HG02943 (cell line): Measurements from ENCODE around the gene NME4.
"Not testable (repeated sequence)": the region's sequence is repeated elsewhere in the genome, so short reads cannot be mapped to it uniquely, and the experiment has no call there.

Experiments used
- ATAC-seq: cut with Tn5 transposase; IDR thresholded peaks from one replicate; pipeline ENCODE4 v1.9.1; 2021; ENCODE audit warnings: mild to moderate bottlenecking, low read depth, moderate library complexity; ENCODE audit not compliant: unreplicated experiment

The NME4 gene

DNA sequence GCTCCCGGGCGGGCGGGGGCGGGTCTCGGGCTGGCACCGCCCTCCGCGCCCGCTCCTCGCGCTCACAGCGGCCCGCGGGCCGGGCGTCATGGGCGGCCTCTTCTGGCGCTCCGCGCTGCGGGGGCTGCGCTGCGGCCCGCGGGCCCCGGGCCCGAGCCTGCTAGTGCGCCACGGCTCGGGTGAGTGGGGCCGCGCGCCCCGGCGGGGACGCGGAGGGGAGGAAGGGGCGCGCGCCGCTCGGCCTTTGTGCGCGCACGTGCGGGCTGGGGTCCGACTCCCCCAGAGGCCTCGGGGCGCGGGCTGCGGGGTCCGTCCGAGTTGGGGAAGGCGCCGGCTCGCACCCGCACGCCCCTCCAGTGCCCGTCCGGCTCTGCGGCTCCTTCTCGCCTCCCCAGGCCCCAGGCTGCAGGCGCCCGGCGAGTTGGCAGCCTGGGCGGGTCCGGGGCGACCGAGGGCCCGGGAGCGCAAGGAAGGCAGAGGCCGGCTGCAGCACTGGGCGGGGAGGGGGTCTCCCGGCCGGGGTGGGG, at the start of gene NME4:
Gene NME4 (plus strand): TSS at position 65 of the 527 bp plus-strand sequence. CDS start 24 bp downstream, at position 89.
- no peak for ATAC-seq

DNA sequence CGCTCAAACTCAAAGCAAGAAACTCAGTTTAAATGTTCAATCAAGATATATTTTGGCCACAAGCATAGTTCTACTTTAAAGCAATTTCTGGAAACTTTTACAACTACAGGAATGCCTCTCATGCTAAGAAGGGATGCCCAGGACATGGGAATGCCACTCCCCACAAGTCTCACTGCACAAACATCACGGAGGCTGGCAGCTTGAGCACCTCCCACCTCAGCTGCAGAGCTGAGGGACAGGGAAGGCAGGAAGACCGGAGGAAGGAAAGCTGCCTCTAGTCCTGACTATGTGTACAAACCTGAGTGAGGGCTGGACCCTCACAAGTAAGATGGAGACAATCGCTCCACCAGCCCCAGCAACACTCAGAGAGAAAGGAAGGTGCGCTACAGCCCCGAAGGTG, 49.8 kb upstream of the NME4 start:
- no peak for ATAC-seq

DNA sequence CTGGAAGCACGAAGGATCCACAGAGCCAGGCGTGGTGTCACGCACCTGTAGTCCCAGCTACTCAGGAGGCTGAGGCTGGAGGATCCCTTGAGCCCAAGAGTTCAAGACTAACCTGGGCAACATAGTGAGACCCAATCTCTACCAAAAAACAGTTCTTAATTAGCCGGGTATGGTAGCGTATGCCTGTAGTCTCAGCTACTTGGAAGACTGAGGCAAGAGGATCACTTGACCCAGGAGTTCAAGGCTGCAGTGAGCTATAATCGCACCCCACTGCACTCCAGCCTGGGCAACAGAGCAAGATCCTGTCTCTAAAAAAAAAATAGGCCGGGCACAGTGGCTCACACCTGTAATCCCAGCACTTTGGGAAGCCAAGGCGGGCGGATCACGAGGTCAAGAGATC, 48.5 kb upstream of the NME4 start:
- not testable (repeated sequence) for ATAC-seq

DNA sequence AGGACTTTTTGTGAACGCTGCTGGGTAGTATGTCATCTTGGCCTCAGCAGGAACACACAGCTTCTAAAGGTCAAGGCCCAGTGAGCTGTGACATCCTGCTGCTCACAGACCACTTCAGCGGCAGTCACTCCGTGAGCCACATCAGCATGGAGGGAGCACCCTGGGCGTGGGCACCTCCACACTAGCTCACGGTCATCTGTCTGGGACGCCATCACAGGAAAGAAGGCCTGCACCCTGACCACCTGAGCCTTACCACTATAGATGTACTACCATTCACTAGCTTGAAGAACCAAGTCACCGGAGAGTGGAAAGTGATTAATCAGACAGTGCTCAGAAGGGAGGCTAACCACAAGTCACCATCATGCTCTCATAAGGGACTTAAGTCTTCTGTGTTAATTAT, 47.8 kb upstream of the NME4 start:
- no peak for ATAC-seq

DNA sequence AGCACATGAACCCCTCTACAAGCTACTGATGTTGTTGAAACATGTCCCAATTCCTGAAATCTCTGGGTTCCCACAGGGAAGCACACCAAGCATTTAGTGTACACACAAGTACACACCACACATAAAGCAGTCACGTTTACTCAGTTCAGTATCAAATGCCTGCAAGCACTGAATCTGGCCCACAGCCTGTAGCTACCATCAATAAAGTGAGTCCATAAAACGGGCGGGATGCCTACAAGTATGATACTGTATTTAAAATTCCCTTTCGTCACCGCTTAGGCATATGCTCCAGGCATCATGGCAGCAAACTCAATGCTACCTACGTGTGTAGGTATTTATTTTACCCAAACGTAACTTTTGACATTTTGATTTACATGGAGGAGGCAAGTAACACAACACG, 46.8 kb upstream of the NME4 start:
- ATAC-seq, result no peak

DNA sequence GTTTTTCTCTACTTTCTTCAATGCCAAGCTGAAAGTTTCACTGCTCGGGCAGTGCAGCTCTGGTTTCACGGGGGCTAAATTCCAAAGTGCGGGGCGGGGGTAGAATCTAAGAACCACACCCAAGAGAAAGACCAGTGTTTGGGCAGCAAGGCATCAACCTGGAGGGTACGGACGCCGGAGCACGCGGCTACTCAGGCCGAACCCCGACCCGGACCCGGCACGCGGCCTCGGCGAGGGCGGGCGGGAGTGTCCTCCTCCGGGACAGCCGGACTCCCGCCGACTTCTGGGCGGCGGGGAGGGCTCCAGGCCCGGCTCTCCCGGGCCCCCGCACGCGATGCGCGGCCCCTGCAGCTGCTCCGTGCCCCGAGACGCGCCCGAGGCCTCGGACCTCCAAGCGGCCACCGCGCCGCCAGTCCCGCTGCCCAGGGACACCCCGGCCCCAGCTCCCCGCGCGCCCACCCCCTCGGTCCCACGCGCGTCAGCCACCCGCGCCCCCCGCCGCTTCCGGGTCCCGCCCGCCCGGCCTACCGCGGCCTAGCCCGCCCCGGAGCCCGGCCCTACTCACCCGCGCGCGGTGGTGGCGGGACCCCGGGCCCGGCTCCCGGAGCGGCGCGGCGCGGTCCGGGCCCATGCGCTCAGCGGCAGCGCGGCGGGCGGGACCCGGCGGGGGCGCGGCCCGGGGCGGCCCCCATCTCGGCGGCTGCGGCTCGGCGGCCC, 45.0 kb upstream of the NME4 start:
- peak; percentile 8 for ATAC-seq

DNA sequence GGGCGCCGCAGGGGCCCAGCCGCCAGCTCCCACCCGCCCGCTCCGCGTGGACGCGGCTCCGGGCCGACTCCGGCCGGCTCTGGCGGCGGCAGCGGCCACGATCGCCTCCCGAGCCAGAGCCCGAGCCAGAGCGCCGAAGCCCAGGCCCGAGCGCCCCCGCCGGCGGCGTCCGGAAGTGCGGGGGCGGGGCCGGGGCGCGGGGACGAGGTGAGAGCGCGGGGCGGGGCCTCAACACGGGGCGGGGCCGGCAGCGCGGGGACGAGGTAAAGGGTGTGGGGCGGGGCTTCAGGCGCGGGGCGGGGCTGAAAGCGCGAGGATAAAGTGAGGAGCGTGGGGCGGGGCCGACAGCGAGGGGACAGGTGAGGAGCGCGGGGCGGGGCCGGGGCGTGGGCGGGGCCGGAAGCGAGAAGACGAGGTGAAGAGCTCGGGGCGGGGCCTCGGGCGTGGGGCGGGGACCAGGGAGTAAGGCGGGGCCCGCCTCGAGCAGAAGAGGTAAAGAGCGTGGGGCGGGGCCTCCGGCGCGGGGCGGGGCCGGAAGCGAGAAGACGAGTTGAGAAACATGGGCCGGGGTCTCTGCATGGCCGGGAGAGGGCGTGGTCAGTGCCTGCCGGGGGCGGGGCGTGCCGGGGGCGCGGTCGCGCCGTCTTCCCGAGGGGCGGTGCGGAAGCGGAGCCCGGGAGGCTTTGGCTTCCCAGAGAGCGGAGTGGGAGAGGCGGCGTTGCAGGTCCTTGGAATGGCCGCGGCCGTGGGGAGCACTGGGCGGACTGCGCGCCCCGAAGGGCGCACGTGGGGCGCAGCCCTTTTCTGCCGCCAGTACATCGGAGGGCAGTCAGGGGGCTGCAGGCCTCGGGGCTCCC, 44.2 kb upstream of the NME4 start, which contains the start of gene AXIN1:
Gene AXIN1 (minus strand): TSS at position 177 of the 857 bp plus-strand sequence. CDS start 5,698 bp downstream, outside the sequence.
- peak; percentile 51 for ATAC-seq

DNA sequence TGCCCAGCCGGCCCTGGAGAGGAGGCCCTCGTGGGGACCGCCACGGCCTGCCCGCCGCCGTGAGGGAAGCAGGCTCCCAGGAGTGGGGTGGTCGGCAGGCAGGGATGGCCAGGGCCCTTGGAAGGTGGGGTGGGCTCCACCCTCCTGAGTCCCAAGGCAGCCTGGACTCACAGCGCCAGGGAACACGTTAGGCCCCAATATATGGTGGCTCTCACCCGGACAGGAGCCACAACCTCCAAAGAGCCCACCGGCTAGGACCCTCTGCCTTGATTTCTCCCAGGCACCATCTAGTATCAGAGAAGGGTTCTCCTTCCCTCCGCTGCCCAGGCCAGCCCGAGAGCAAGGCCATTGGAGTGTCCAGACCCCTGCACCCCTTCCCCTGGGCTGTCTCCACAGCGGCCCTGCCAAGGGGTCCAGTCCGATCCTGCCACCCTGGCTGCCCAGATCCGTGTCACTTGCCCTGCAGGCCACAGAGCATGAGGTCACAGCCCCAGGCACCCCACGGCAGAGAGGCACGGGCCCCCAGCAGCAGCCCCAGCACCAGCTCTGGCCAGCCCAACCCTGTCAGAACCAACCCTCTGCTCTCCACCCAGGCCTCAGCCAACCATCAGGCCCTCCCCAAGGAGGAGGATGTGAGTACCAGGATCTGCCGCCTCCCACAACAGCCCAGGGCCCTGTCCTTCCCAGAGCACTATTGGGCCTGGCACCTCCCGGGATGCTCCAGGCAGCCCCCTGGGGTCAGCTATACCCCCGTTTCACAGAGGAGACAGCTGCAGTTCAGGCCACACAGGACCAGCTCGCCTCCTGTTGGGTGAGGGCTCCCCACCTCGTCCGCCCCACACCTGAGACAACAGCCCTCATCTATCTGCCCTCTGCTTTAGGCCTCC, 43.4 kb upstream of the NME4 start:
- ATAC-seq, result no peak

DNA sequence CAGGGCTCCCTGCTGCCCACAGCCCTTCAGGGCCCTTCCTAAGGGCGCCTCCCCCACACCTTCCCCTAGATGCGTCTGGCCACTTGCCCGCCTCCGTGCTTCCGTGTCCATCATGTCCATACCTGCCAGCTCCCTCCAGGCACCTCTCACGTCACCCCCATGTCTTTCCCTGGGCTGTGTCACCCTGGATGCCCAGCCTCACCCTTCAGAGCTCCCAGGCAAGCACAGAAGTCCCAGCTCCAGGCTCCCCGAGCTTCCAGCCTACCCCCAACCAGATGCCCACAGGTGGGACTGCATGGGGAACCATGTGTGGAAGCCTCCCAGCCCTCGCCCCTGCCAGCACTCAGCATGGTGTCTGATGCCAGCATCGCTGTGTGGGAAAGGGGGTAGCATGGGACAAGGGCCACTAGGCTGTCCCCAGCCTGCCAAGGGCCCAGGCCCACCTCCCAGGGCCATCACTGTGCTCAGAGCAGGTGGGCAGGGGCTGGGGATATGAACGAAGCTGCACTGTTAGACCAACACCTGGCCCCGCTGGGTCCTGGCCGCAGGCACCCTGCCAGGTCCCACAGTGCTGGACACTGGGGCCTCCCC, 42.6 kb upstream of the NME4 start:
- ATAC-seq, result no peak

DNA sequence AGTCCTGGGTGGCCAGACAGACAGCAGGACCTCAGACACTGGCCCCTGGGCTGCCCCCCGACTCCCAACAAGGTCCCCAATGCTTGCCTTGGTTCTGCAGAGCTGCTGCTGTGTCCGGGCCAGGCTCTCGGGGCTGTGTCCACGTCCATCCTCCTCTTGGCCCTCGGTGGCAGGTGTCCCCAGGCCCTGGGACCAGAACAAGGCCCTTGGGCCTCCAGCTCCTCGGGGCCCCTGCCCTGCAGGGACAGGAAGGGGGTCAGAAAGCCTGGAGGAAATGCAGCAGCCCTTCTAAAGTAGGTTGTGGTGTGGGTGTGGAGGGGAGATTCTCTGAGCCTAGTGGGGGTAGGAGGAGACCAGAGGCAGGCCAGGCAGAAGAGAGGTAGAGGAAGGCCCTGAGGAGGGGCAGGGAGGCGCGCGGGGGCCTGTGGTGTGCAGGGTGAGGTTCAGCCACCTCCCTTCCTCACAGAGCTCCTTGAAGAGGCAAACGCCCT, 42.0 kb upstream of the NME4 start:
- ATAC-seq, result no peak

DNA sequence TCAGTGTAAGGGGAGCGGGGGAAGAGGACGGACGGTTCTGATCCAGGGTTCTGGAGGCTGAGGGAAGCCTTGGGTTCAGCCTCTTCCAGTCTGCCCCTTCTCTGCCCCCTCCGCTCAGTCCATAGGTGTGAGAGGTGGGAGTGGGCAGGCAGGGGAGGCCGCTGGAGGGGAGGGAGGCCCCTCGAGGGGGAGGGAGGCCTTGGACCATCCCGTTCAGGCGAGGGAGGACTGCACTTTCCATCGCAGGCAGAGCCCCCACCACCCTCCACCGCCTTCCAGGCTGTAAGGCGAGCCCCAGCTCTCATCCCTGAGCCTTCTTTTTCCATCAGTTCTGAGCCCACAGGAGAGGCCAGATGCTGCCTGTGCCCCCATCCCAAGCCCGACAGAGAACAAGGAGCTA, 40.3 kb upstream of the NME4 start:
- ATAC-seq, result no peak

DNA sequence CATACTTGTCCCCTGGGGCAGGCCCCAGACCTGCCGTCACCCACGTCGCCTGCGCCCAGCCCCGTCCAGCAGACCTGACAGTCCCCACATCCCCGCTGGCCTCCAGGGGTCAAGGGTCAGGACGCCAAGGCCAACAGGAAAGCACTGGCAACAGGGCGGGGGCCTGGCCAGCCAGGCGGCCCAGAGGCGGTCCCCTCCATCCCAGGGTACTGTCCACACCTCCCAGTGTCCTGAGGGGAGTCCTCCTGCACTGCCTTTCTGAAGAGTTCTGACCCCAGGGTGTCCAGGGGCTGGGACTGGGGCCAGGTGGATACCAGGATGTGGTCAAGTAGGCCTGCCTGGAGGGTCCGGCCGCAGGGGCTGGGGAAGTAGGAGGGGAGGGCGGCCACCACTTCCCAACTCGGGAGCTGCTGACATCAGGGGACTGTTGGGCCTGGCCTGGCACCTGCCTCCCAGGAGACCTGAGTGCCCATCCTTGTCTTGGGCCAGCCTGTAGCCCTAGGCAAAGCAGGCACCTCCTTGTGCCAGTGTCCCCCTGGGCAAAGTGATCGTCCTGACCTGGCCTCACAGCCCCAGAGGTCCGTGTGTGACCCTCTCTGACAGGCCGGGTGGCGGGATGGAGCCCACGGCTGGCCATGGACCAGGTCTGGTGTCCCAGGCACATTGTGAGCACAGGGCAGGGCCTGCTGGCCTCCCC, 37.8 kb upstream of the NME4 start:
- ATAC-seq, result no peak

DNA sequence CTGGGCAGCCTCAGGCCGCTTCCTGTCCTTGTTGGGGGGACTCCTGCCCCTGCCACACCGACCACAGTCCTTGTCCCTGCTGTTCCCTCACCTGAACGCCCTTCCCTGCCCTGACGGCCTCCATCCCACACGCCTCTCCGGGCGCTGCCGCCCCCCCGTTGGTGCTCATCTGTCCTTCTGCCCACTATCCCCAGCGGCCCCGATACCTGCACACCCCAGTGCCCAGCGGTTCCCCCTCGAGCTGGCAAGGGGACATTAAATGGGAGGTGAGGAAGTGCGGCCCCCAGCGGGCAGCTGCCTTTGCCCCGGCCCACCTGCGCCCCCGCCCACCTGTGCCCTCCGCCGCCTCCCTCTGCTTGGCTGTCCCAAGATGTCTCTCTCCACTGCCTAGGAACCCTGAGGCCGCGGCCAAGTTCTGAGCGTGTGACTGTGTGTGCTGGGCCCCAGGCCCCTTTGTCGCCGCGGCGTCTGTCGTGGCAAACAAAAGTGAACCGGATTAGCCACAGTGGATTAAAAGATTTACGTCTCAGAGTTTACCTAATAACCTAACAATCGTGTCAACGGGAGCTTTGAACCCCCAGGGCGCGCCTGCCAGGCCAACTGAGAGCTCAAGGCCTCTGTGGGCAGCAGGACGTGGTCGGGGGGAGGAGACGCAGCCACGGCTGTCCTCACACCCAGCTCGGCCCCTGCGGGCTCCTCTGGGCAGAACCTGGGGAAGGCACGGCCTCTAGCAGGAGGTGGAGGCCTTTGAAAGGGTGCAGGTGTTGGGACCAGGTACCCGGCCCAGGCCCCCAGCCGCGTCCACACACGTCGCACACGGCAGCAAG, 36.9 kb upstream of the NME4 start:
- no peak for ATAC-seq

DNA sequence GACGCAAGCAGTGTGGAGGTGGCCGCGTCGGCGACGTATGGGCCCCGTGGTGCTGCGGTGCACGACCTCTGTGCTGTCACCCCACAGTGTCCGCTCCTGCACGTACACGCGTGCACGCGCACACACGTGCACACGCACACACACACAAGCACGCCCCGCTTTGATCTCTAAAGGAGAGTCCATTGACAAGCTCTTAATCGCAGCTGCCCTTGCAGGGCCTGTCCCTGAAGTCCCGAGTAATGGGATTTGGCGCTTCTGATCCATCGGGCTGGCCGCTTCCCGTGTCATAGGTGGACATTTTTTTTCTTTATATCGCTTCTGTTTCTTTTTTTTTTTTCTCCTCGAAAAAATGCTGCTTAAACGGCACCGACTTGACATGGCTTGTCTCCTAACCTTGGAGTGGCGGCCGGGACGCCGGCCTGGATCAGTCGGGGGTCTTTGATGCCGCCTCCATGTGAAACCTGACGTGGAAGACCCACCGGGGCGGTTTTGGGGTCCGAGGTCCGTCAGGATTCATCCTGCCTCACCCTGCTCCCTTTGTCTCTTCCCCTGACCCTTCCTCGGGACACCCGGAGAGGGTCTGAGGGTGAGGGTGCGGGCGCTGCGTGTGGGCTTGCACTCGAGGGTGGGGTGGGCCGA, 36.2 kb upstream of the NME4 start:
- no peak for ATAC-seq

DNA sequence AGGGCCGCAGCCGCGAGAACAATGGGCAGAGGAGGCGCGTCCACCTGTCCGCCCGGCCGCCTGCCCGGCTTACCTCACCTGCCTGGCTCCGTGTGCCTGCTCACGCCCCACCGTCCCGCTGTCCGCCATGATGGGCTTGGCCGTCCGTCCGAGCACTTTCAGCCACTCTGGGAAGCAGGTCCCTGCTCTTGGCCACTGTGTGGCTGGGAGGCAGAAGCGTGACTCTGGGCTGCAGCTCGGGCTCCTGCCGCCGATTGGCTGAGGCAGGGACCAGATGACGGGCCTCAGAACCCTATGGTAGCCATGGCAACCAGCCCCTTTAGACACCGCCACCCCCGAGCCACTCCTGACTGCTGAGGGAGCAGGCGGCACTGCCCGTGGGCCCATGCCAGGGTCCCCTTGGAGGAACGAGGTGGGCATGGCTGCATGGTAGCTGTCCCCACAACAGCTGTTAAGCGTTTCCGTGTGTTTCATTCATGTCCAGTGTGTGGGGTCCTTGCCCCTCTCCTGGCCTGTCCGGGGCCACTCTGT, 35.6 kb upstream of the NME4 start:
- no peak for ATAC-seq

DNA sequence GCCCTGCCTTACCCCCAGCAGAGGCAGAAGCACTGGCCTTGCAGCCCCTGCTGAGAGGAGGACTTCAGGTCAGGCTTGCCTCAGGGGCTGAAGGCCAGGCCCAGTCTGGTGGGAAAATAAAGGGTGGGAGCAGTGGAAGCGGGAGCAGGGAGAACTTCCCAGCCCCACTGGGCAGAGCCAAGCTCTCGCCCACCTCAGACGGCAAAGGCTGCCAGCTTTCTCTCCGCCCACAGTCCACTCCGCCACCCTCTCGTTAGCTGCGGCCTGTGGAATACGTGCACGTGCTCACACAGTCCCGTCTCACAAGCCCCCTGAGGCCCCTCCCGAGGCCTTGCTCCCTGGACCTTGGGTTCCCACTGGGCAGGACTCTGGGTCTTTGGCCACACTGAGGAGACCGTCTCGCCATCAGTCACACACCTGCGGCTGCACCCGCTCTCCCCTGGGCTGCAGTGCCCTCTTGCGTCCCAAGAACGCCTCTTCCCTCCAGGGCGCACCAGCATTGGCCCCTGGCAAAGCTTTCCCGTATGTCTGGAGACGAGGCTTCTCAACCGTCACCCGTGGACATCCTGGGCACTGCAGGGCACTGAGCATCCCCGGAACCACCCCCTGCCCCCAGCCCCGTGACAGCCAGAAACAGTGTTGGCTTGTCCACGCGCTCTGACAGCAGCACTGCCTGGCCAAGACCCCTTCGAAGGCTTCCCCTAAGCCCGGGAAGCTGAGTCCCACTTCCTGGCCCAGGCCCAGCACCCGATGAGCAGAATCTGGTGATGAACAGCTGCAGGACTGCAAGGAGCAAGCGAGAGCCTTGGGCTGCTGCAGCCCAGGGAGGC, 34.9 kb upstream of the NME4 start:
- no peak for ATAC-seq

DNA sequence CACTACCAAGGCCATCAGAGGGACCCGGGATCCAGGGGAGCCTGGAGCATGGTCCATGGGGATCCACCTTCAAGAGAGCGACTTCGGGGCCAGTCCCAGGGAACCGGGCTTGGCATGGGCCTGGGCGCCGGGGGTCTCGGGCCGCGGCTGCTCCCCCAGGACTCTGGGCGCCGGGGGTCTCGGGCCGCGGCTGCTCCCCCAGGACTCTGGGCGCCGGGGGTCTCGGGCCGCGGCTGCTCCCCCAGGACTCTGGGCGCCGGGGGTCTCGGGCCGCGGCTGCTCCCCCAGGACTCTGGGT, 34.3 kb upstream of the NME4 start:
- ATAC-seq, result not testable (repeated sequence)
